Measurements from ENCODE around the gene ANKHD1. TPM values are rescaled to one million over a fixed set of nuclear protein-coding genes. Genes with fewer than 3 reads are reported as not detected.
"Not testable (repeated sequence)": the region's sequence is repeated elsewhere in the genome, so short reads cannot be mapped to it uniquely, and the experiment has no call there.

The ANKHD1 gene
- total RNA-seq, 3 donors from 2014 or later (not counting 1 experiment from before 2014, with no cell fraction given) = 225 to 239 (median 230) TPM

DNA sequence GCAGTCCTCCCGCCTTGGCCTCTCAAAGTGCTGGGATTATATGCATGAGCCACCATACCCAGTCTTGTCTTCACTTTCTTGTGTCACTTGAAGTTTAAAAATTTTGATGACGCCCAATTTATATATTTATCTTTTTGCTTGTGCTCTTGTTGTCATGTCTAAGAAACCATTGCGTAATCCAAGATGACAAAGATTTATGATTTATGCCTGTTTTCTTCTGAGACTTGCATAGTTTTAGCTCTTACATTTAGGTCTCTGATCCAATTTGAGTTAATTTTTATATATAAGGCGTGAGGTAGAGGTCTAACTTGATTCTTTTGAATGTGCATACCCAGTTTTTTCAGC lies 18.6 kb downstream of the ANKHD1 start:
- peak overlapping the region in 1 of 2 donors; percentile 3 for H3K27ac Mint-ChIP-seq
- peak overlapping the region; percentile 0 for H3K4me3 Mint-ChIP-seq
- TF ChIP-seq, protein P1, sequence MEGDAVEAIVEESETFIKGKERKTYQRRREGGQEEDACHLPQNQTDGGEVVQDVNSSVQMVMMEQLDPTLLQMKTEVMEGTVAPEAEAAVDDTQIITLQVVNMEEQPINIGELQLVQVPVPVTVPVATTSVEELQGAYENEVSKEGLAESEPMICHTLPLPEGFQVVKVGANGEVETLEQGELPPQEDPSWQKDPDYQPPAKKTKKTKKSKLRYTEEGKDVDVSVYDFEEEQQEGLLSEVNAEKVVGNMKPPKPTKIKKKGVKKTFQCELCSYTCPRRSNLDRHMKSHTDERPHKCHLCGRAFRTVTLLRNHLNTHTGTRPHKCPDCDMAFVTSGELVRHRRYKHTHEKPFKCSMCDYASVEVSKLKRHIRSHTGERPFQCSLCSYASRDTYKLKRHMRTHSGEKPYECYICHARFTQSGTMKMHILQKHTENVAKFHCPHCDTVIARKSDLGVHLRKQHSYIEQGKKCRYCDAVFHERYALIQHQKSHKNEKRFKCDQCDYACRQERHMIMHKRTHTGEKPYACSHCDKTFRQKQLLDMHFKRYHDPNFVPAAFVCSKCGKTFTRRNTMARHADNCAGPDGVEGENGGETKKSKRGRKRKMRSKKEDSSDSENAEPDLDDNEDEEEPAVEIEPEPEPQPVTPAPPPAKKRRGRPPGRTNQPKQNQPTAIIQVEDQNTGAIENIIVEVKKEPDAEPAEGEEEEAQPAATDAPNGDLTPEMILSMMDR (IDR thresholded peaks at IDR 0.05) = no peak
- intact Hi-C loops (cut with micrococcal nuclease) = no loop called here
- over 99% methylated on average over 4 of the region's 4 CpGs for WGBS (ENCODE audit: insufficient coverage)
- no peaks in the 10 kb centered on the region for H3K9me3 Mint-ChIP-seq
- Histone ChIP-seq H3K9me3 (ENCODE audit: control insufficient read depth, insufficient read depth, low read length) (no peaks in the 10 kb centered on the region), H3K36me3 (ENCODE audit: control insufficient read depth, insufficient read depth, low read length) (no peaks in the 10 kb centered on the region), H3K4me1 (ENCODE audit: control insufficient read depth, insufficient read depth, low read length) (peaks cover 10% of the 10 kb centered on the region), H3K27ac (ENCODE audit: low read length) (no peak overlapping the region), H3K27me3 (ENCODE audit: control insufficient read depth, insufficient read depth, low read length) (no peaks in the 10 kb centered on the region), H3K4me3 (ENCODE audit: low read length) (no peak overlapping the region)
- no peaks in the 10 kb centered on the region for H3K27me3 Mint-ChIP-seq (ENCODE audit: low read depth in 2 of 2)
- no peaks in the 10 kb centered on the region for H3K36me3 Mint-ChIP-seq
- ATAC-seq (no peak), DNase-seq (no peak)
- peaks cover 53 to 62% of the 10 kb centered on the region in 2 donors for H3K4me1 Mint-ChIP-seq

GRCh38 chr5:140420665-140421361 lies 19.2 kb downstream of the ANKHD1 start:
- no peaks in the 10 kb centered on the region for H3K9me3 ChIP-seq (ENCODE audit: control insufficient read depth, insufficient read depth, low read length)
- H3K36me3 Mint-ChIP-seq = no peaks in the 10 kb centered on the region
- TF ChIP-seq, protein P1 (IDR thresholded peaks at IDR 0.05) = no peak
- H3K9me3 Mint-ChIP-seq = no peaks in the 10 kb centered on the region
- 90% methylated on average over 4 of the region's 5 CpGs for WGBS (ENCODE audit: insufficient coverage)
- peak overlapping the region in 1 of 2 donors; percentile 3 for H3K27ac Mint-ChIP-seq
- DNase-seq (no peak), ATAC-seq (no peak)
- H3K27ac ChIP-seq (ENCODE audit: low read length) = no peak overlapping the region
- no peaks in the 10 kb centered on the region for H3K36me3 ChIP-seq (ENCODE audit: control insufficient read depth, insufficient read depth, low read length)
- peaks cover 60 to 62% of the 10 kb centered on the region in 2 donors for H3K4me1 Mint-ChIP-seq
- no peaks in the 10 kb centered on the region for H3K27me3 ChIP-seq (ENCODE audit: control insufficient read depth, insufficient read depth, low read length)
- H3K27me3 Mint-ChIP-seq (ENCODE audit: low read depth in 2 of 2) = no peaks in the 10 kb centered on the region
- peak overlapping the region; percentile 0 for H3K4me3 Mint-ChIP-seq
- H3K4me3 ChIP-seq (ENCODE audit: low read length) = no peak overlapping the region
- peaks cover 10% of the 10 kb centered on the region for H3K4me1 ChIP-seq (ENCODE audit: control insufficient read depth, insufficient read depth, low read length)
- intact Hi-C loops (cut with micrococcal nuclease) = no loop called here

- H3K9me3 ChIP-seq (ENCODE audit: control insufficient read depth, insufficient read depth, low read length); H3K36me3 ChIP-seq (ENCODE audit: control insufficient read depth, insufficient read depth, low read length); H3K27ac Mint-ChIP-seq; H3K27me3 ChIP-seq (ENCODE audit: control insufficient read depth, insufficient read depth, low read length); H3K27me3 Mint-ChIP-seq (ENCODE audit: low read depth in 2 of 2); intact Hi-C loops (cut with micrococcal nuclease); ATAC-seq; H3K4me3 ChIP-seq (ENCODE audit: low read length); H3K27ac ChIP-seq (ENCODE audit: low read length); H3K9me3 Mint-ChIP-seq; DNase-seq; H3K4me3 Mint-ChIP-seq; H3K36me3 Mint-ChIP-seq: not testable (repeated sequence)
- H3K4me1 Mint-ChIP-seq = peaks cover 56 to 63% of the 10 kb centered on the region in 2 donors
- H3K4me1 ChIP-seq (ENCODE audit: control insufficient read depth, insufficient read depth, low read length) = peaks cover 10% of the 10 kb centered on the region
- 91% methylated on average over 7 of the region's 7 CpGs for WGBS (ENCODE audit: insufficient coverage)
Observed at GRCh38 chr5:140421375-140421774, 19.7 kb downstream of the ANKHD1 start.

DNA sequence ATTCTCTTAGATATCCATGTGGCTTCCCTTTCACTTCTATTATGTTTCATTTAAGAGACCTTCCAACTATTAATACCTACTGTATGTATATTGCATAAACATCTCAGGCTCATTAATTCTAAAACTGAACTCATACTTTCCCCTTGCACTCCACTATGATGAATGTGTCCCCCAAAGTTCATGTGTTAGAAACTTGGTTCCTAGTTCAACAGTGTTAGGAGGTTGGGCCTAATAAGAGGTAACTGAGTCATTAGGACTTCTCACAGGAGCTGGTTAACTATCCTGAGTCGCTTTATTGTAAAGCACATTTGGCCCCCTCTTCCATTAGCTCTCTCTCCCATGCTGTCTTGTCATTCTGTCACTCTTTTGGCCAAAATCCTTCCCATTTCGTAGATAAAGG lies 22.0 kb downstream of the ANKHD1 start:
- H3K36me3 Mint-ChIP-seq = no peaks in the 10 kb centered on the region

More for the DNA sequence above, 22.0 kb downstream of the ANKHD1 start:
- ATAC-seq (no peak), DNase-seq (no peak)
- Mint-ChIP-seq H3K4me3 (no peak overlapping the region), H3K27me3 (ENCODE audit: low read depth in 2 of 2) (no peaks in the 10 kb centered on the region), H3K9me3 (no peaks in the 10 kb centered on the region), H3K4me1 (peaks cover 51 to 57% of the 10 kb centered on the region in 2 donors), H3K27ac (no peak overlapping the region)
- H3K27me3 ChIP-seq (ENCODE audit: control insufficient read depth, insufficient read depth, low read length) = no peaks in the 10 kb centered on the region
- H3K9me3 ChIP-seq (ENCODE audit: control insufficient read depth, insufficient read depth, low read length) = no peaks in the 10 kb centered on the region
- H3K27ac ChIP-seq (ENCODE audit: low read length) = no peak overlapping the region
- intact Hi-C loops (cut with micrococcal nuclease) = no loop called here
- peaks cover 9% of the 10 kb centered on the region for H3K4me1 ChIP-seq (ENCODE audit: control insufficient read depth, insufficient read depth, low read length)
- H3K4me3 ChIP-seq (ENCODE audit: low read length) = no peak overlapping the region
- 95% methylated on average over 2 of the region's 2 CpGs for WGBS (ENCODE audit: insufficient coverage)
- H3K36me3 ChIP-seq (ENCODE audit: control insufficient read depth, insufficient read depth, low read length) = no peaks in the 10 kb centered on the region
- TF ChIP-seq, protein P1 (IDR thresholded peaks at IDR 0.05) = no peak

Measured in natural killer cell (primary cell).